ENCODE results near the gene RNF169. TPM values are rescaled to one million over a fixed set of nuclear protein-coding genes. Genes with fewer than 3 reads are reported as not detected.

Gene RNF169
- total RNA-seq, 1 experiment from 2014 or later, result 13.0 TPM

GRCh38 chr11:74777038-74777437 is 28.4 kb downstream of the RNF169 start:
- H4K20me1 ChIP-seq (ENCODE audit: control insufficient read depth, insufficient read depth, insufficient read length), result no peaks in the 10 kb centered on the region
- H3K4me1 Mint-ChIP-seq, result no peaks in the 10 kb centered on the region

More at GRCh38 chr11:74777038-74777437, 28.4 kb downstream of the RNF169 start:
- Histone ChIP-seq H2BK5ac (ENCODE audit: insufficient read length, low read length) (no peak overlapping the region), H4K8ac (replicated peaks; ENCODE audit: insufficient read length, low read depth, low read length) (no peak overlapping the region), H3K4ac (ENCODE audit: low read depth, low read length) (no peak overlapping the region), H3K9ac (ENCODE audit: extremely low read depth, insufficient read length, low read length) (no peak overlapping the region), H2BK15ac (ENCODE audit: low read depth, low read length) (no peak overlapping the region), H3K4me1 (ENCODE audit: insufficient read depth, low read length) (no peaks in the 10 kb centered on the region), H2AK5ac (ENCODE audit: insufficient read length, low read length) (no peak overlapping the region), H2BK12ac (ENCODE audit: insufficient read length, low read depth, low read length) (no peak overlapping the region), H2BK20ac (ENCODE audit: low read depth, low read length, poor library complexity, severe bottlenecking) (no peak overlapping the region), H3K27ac (ENCODE audit: insufficient read length, low read depth, low read length) (no peak overlapping the region), H2AFZ (ENCODE audit: low read length) (no peak overlapping the region), H4K91ac (ENCODE audit: insufficient read length, low read depth, low read length) (no peak overlapping the region), H3K4me2 (ENCODE audit: insufficient read depth, insufficient read length, low read length) (no peak overlapping the region), H3K18ac (ENCODE audit: insufficient read length, low read depth, low read length) (no peak overlapping the region), H3K14ac (ENCODE audit: insufficient read depth, low read length) (no peak overlapping the region), H4K5ac (ENCODE audit: insufficient read length, low read depth, low read length) (no peak overlapping the region), H3K56ac (ENCODE audit: insufficient read length, low read depth, low read length) (no peak overlapping the region), H3K23ac (ENCODE audit: insufficient read length, low read depth, low read length) (no peak overlapping the region), H3K79me2 (ENCODE audit: insufficient read depth, low read length) (peaks cover 6% of the 10 kb centered on the region; the same call in 1 of the 2 replicates), H3K9me3 (ENCODE audit: control insufficient read depth, low read depth, low read length) (no peaks in the 10 kb centered on the region), H3K23me2 (ENCODE audit: insufficient read length, low read depth, low read length, poor library complexity, severe bottlenecking) (no peaks in the 10 kb centered on the region), H3K79me1 (ENCODE audit: insufficient read depth, low read depth, low read length, poor library complexity, severe bottlenecking) (peaks cover 3% of the 10 kb centered on the region), H2BK120ac (ENCODE audit: low read depth, low read length, poor library complexity, severe bottlenecking) (no peak overlapping the region), H3K27me3 (ENCODE audit: insufficient read depth, low read length) (no peaks in the 10 kb centered on the region), H3T11ph (ENCODE audit: low read length) (no peak overlapping the region)
- no peaks in the 10 kb centered on the region for H3K27me3 Mint-ChIP-seq (ENCODE audit: low read depth)
- no peak for DNase-seq
- H3K4me3 Mint-ChIP-seq, result no peak overlapping the region
- H3K27ac Mint-ChIP-seq, result no peak overlapping the region
- H3K36me3 Mint-ChIP-seq (ENCODE audit: insufficient read depth in 1 of 3, low read depth in 3 of 3), result no peaks in the 10 kb centered on the region
- TF ChIP-seq, protein P1, sequence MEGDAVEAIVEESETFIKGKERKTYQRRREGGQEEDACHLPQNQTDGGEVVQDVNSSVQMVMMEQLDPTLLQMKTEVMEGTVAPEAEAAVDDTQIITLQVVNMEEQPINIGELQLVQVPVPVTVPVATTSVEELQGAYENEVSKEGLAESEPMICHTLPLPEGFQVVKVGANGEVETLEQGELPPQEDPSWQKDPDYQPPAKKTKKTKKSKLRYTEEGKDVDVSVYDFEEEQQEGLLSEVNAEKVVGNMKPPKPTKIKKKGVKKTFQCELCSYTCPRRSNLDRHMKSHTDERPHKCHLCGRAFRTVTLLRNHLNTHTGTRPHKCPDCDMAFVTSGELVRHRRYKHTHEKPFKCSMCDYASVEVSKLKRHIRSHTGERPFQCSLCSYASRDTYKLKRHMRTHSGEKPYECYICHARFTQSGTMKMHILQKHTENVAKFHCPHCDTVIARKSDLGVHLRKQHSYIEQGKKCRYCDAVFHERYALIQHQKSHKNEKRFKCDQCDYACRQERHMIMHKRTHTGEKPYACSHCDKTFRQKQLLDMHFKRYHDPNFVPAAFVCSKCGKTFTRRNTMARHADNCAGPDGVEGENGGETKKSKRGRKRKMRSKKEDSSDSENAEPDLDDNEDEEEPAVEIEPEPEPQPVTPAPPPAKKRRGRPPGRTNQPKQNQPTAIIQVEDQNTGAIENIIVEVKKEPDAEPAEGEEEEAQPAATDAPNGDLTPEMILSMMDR (conservative IDR thresholded peaks at IDR 0.05), result no peak
- H3K9me3 Mint-ChIP-seq, result no peaks in the 10 kb centered on the region

Measured in H9 (cell line).